ENCODE results near the gene CCND2.

CCND2 gene

DNA sequence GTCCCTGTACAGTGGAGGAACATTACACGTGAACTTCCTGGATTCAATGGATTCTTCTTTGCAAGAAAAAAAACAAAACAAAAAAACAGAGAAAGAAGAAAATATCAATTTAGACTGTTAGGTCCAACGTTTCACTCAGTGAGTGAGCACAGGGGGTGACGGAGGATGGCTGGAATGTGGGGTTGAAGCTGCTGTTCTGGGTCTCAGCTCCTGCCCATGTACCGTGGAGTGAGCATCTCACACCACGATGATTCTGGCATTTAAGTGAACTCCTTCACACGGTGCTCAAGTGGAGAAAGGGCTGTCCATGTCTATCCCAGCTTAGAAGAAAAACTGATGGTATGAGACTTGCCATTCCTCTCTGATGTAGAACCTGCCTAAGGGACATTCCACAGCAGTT is 23.2 kb downstream of the CCND2 start:
- TF ChIP-seq, protein P1, sequence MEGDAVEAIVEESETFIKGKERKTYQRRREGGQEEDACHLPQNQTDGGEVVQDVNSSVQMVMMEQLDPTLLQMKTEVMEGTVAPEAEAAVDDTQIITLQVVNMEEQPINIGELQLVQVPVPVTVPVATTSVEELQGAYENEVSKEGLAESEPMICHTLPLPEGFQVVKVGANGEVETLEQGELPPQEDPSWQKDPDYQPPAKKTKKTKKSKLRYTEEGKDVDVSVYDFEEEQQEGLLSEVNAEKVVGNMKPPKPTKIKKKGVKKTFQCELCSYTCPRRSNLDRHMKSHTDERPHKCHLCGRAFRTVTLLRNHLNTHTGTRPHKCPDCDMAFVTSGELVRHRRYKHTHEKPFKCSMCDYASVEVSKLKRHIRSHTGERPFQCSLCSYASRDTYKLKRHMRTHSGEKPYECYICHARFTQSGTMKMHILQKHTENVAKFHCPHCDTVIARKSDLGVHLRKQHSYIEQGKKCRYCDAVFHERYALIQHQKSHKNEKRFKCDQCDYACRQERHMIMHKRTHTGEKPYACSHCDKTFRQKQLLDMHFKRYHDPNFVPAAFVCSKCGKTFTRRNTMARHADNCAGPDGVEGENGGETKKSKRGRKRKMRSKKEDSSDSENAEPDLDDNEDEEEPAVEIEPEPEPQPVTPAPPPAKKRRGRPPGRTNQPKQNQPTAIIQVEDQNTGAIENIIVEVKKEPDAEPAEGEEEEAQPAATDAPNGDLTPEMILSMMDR (IDR thresholded peaks at IDR 0.05; ENCODE audit: extremely low read depth, missing control alignments), result no peak

DNA sequence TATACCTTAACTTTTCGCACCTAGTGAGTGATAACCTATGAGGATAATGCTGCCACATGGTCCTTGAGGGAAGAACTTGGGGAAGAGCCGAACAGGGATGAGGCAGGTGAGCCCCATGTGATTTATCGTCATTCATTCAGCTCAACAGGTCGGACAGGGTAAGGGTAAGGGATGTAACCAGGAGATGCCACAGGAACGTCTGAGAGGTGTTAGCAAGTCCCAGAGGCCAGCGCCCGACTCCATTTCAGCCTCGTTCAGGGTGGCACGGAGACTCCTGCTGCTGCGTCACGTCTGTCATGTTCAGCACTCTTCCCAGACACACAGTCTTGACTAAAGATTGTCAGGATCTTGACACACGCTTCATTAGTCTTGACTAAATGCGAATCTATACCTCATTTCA is 24.1 kb downstream of the CCND2 start:
- TF ChIP-seq, protein P1 (IDR thresholded peaks at IDR 0.05; ENCODE audit: extremely low read depth, missing control alignments), result no peak

More for the DNA sequence above, 23.2 kb downstream of the CCND2 start:
- DNase-seq (ENCODE audit: low spot score), result no peak

DNA sequence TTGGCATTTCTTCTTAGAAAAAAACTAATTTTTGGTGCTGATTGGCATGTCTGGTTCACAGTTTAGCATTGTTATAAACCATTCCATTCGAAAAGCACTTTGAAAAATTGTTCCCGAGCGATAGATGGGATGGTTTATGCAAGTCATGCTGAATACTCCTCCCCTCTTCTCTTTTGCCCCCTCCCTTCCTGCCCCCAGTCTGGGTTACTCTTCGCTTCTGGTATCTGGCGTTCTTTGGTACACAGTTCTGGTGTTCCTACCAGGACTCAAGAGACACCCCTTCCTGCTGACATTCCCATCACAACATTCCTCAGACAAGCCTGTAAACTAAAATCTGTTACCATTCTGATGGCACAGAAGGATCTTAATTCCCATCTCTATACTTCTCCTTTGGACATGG is 27.3 kb downstream of the CCND2 start:
- no peak for DNase-seq (ENCODE audit: low spot score)
- TF ChIP-seq, protein P1 (IDR thresholded peaks at IDR 0.05; ENCODE audit: extremely low read depth, missing control alignments), result no peak

More for the DNA sequence above, 24.1 kb downstream of the CCND2 start:
- DNase-seq (ENCODE audit: low spot score), result no peak

DNA sequence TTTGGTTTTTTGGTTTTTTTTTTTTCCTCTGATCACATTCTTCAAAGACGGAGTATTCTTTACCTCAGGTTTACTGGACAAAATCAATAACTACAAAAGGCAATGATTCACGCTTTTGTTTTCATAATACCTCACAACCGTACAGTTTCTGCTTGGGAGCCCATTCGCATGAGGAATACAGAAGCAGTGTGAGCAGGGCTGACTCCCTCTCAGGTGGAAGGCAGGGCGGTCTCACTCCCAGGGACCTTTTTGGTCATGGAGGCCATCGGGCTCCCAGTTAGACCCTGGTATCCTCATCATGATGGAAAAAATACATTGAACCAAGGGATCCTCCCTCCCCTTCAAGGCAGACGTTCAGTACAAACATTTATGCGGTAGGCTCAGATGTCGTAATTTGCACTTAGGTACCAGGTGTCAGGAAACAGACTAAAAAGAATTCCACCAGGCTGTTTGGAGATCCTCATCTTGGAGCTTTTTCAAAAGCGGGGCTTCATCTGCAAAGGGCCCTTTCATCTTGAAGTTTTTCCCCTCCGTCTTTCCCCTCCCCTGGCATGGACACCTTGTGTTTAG is 28.5 kb downstream of the CCND2 start:
- TF ChIP-seq, protein P1 (IDR thresholded peaks at IDR 0.05; ENCODE audit: extremely low read depth, missing control alignments), result no peak
- no peak for DNase-seq (ENCODE audit: low spot score)

DNA sequence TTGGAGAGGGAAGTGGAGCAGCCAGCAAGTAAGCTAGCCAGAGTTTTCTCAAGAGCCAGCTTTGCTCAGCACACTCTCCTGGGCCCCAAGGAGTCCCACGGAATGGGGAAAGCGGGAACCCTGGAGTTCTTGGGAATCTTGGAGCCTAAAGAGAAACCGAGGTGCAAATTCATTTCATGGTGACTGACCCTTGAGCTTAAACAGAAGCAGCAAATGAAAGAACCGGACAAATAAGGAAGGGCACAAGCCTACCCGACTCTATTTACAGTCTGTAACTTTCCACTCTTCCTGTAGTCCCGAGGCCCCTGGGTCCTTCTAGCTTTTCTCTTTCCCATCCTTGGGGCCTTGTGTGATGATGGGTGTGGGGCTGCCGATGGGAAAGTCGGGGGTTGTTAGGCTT is 29.3 kb downstream of the CCND2 start:
- TF ChIP-seq, protein P1 (IDR thresholded peaks at IDR 0.05; ENCODE audit: extremely low read depth, missing control alignments), result no peak

DNA sequence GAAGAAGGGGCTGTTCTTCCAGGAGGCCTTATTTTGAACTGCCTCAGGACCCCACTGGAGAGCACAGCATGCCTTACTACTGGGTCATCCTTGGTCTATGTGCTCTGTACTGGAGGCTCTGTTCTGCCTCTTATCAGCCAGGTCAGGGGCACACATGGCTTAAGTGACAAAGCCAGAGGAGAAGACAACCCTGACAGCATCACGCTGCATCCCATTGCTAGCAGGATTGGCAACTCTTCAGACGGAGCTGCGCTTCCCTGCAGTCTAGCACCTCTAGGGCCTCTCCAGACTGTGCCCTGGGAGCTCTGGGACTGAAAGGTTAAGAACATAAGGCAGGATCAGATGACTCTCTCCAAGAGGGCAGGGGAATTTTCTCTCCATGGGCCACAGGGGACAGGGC is 30.2 kb downstream of the CCND2 start:
- DNase-seq (ENCODE audit: low spot score), result no peak
- TF ChIP-seq, protein P1 (IDR thresholded peaks at IDR 0.05; ENCODE audit: extremely low read depth, missing control alignments), result no peak

More for the DNA sequence above, 29.3 kb downstream of the CCND2 start:
- no peak for DNase-seq (ENCODE audit: low spot score)

DNA sequence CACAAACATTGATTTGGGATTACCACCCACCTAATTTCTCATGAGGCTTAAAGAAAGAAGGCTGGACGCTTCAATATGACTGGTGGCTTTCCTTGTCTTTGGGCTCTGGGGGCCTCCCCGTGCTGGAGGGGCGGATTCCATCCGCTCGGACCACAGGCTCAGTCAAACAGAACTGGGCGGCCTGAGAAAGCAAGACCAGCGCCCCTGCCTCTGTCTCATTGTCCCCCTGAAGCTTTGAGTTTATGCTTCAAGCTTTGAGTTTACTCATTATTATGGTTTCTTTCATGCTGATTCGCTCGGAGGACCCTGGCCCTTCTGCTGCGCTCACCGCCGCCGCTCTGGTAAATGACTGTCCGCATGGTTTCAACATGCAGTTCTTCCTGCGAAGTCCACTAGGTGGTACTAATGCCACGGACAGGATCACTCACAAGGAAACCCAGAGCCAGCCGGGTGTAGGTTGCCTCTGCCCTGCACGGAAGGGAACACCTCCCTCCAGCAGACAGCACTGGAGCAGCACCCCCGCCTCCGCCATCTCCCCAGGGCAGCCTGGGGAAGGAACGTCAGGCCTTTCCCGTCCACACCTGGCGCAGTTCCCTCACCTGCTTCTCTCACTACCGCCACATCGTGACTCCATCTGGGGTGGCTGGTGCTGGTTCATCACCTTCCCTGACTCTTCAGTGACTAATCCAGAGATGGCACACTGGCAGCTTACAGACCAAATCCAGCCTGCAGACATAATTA is 34.2 kb downstream of the CCND2 start:
- TF ChIP-seq, protein P1 (IDR thresholded peaks at IDR 0.05; ENCODE audit: extremely low read depth, missing control alignments), result peak; percentile 13
- peak; percentile 42 for DNase-seq (ENCODE audit: low spot score)

All from GM20000 (cell line).